MCF 10A (cell line): ENCODE measurements around the gene SPNS3. TPM values are rescaled to one million over a fixed set of nuclear protein-coding genes. Genes with fewer than 3 reads are reported as not detected.

Experiments
- BruUV-seq: library from RNA; stranded (reverse); fragments of 400-500 nt; replicated peaks from 2 replicates; lab custom pipeline; 2021; lab: Mats Ljungman, UMichigan
- CTCF ChIA-PET: fragments of 300-600 bp; sonication (Branson Sonifier 250); formaldehyde crosslinking; extraction: SDS; loops from one replicate; lab custom pipeline; 2021; ENCODE audit warnings: antibody characterized with exemption, inconsistent platforms; lab: Yijun Ruan, JAX
- POLR2A ChIA-PET: fragments of 300-600, 350-650 bp; sonication (Branson Sonifier 250); formaldehyde crosslinking; extraction: SDS; loops from one replicate; lab custom pipeline; 2020; ENCODE audit warnings: antibody characterized with exemption, inconsistent platforms; lab: Yijun Ruan, JAX
- DNase-seq: peaks from one replicate; pipeline ENCODE4 v3.0.0-alpha.2; 2018; ENCODE audit not compliant: unreplicated experiment
- H3K27ac Mint-ChIP-seq: one replicate; pipeline ENCODE4 v1.8.0; 2022; ENCODE audit warnings: mild to moderate bottlenecking, low read depth, mixed read lengths; ENCODE audit not compliant: unreplicated experiment
- H3K27me3 Mint-ChIP-seq: one replicate; pipeline ENCODE4 v1.8.0; 2022; ENCODE audit warnings: mixed read lengths; ENCODE audit not compliant: insufficient read depth, unreplicated experiment
- H3K36me3 Mint-ChIP-seq: one replicate; pipeline ENCODE4 v1.8.0; 2022; ENCODE audit warnings: mild to moderate bottlenecking, moderate library complexity, mixed read lengths; ENCODE audit not compliant: insufficient read depth, unreplicated experiment
- H3K4me1 Mint-ChIP-seq: one replicate; pipeline ENCODE4 v1.8.0; 2022; ENCODE audit warnings: mixed read lengths; ENCODE audit not compliant: insufficient read depth, unreplicated experiment
- H3K4me3 Mint-ChIP-seq: one replicate; pipeline ENCODE4 v1.8.0; 2022; ENCODE audit warnings: mild to moderate bottlenecking, moderate library complexity, mixed read lengths; ENCODE audit not compliant: unreplicated experiment
- H3K9me3 Mint-ChIP-seq: one replicate; pipeline ENCODE4 v1.8.0; 2022; ENCODE audit warnings: mixed read lengths; ENCODE audit not compliant: unreplicated experiment
- CTCF ChIP-seq: fragments of 200-600 bp; IDR thresholded peaks from one replicate; pipeline ENCODE4 v1.8.0; 2022; ENCODE audit warnings: antibody characterized with exemption, mild to moderate bottlenecking; ENCODE audit not compliant: unreplicated experiment
- intact Hi-C: fragments of 100-400 bp; cut with micrococcal nuclease; formaldehyde crosslinking; loops from 2 replicates; pipeline ENCODE4 v1.14.1; 2022
- total RNA-seq: library from RNA; stranded (reverse); gene quantifications from 2 replicates; pipeline ENCODE4 v1.2.3, GENCODE V29; 2022

SPNS3 gene
- total RNA-seq, 1 experiment from 2014 or later = not detected

- peaks cover 8% of the 10 kb centered on the region for H3K9me3 Mint-ChIP-seq
- no peak overlapping the region for H3K4me3 Mint-ChIP-seq
- BruUV-seq = no TSS peak
- no peaks in the 10 kb centered on the region for H3K36me3 Mint-ChIP-seq
- no peaks in the 10 kb centered on the region for H3K27me3 Mint-ChIP-seq
- intact Hi-C loops = no loop called here
- ChIA-PET POLR2A (interaction anchor here (0.6 kb wide), 1 partner anchor 23 kb away, joined by 3 read pairs; no protein-coding TSS in a partner anchor), CTCF (no interaction called here)
- H3K27ac Mint-ChIP-seq = no peak overlapping the region
- DNase-seq = no peak
- H3K4me1 Mint-ChIP-seq = peaks cover 12% of the 10 kb centered on the region
- no peak for TF ChIP-seq CTCF
Measured at GRCh38 chr17:4516735-4517134, 83.0 kb downstream of the SPNS3 start.

DNA sequence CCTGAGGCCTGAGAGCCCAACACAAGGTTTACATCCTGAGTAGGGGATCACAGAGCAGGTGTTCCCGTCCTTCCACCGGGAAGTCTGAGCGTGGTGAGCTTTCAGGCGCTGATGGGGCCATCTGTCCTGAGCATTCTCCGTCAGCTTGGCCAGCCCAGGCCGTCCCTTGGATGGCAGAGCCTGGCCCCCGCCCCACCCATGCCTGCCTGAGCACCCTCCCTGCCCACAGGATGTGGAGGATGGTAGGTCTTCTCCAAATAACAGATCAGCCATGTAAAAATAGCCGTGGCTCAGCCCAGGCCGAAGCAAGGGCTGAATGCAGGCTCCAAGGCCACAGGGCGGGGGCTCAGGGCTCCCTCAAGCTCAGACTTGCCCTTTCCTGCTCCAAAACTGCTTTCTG lies 85.2 kb downstream of the SPNS3 start:
- BruUV-seq = no TSS peak

GRCh38 chr17:4519361-4519788 lies 85.6 kb downstream of the SPNS3 start:
- Mint-ChIP-seq H3K4me1 (peaks cover 12% of the 10 kb centered on the region), H3K27me3 (no peaks in the 10 kb centered on the region), H3K27ac (no peak overlapping the region), H3K9me3 (peaks cover 8% of the 10 kb centered on the region), H3K36me3 (no peaks in the 10 kb centered on the region), H3K4me3 (no peak overlapping the region)
- ChIA-PET POLR2A (interaction anchor here (1.9 kb wide), 1 partner anchor 35 kb away, joined by 4 read pairs; the partner anchor contains the start of gene MYBBP1A), CTCF (interaction anchor here (0.5 to 1.2 kb wide), 4 partner anchors 11 to 660 kb away, joined by 3 read pairs; no protein-coding TSS in a partner anchor)
- no TSS peak for BruUV-seq
- DNase-seq = no peak
- TF ChIP-seq CTCF = no peak
- intact Hi-C loops = no loop called here

More for the DNA sequence above, 85.2 kb downstream of the SPNS3 start:
- no peak for TF ChIP-seq CTCF
- Mint-ChIP-seq H3K4me3 (no peak overlapping the region), H3K9me3 (peaks cover 8% of the 10 kb centered on the region), H3K27ac (no peak overlapping the region), H3K27me3 (no peaks in the 10 kb centered on the region), H3K36me3 (no peaks in the 10 kb centered on the region), H3K4me1 (peaks cover 12% of the 10 kb centered on the region)
- POLR2A ChIA-PET = interaction anchor here (1.9 kb wide), 1 partner anchor 36 kb away, joined by 4 read pairs; the partner anchor contains the start of gene MYBBP1A
- CTCF ChIA-PET = interaction anchor here (0.5 to 1.2 kb wide), 3 partner anchors 47 to 659 kb away, joined by 3 read pairs; no protein-coding TSS in a partner anchor
- intact Hi-C loops = no loop called here
- DNase-seq = no peak

DNA sequence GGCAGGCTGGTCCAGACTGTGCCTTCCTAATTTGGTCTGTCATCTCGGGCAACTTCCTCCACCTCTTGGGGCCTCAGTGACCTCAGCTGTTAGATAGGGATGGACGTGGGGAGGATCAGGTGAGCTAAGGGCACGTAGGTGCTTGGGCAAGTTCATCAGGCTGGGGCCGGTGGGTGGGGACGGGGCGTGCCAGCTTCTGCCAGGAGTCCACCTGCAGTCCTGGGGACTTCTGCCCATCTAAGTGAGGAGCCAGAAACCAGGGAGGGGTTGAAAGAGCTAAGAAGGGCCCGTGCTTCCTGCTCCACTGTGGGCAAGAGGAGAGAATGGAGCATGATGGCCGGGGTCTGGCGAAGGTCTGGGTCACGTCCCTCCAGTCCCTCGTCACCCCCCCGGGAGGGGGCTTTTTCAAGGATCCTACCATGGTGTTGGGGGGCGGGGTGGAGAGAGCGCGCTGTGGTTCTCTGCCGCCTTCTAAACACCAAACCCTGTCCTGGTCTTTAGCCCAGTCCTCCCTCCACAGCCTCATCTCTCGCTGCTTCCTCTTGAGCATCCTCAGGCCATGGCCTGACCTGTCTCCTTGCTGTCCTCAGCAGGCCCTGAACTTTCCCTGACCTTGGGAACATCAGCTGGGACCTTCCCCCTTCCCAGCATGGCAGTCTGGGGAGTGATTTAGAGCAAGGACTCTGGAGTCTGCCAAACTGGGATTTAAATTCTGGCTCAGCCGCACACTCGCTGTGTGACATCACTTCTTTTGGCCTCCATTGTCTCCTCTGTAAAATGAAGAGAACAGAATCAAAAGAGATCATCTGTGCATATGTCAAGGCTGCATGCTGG lies 86.5 kb downstream of the SPNS3 start:
- no TSS peak for BruUV-seq
- Mint-ChIP-seq H3K9me3 (peaks cover 8% of the 10 kb centered on the region), H3K36me3 (no peaks in the 10 kb centered on the region), H3K4me3 (no peak overlapping the region), H3K4me1 (peaks cover 12% of the 10 kb centered on the region), H3K27ac (peak overlapping the region; percentile 69), H3K27me3 (no peaks in the 10 kb centered on the region)
- TF ChIP-seq CTCF = no peak
- DNase-seq = no peak
- CTCF ChIA-PET = interaction anchor here (0.5 to 1.0 kb wide), 3 partner anchors 8 to 106 kb away, joined by 3 read pairs; no protein-coding TSS in a partner anchor
- POLR2A ChIA-PET = interaction anchor here (0.5 to 1.9 kb wide), 6 partner anchors 17 to 353 kb away, joined by 3 to 5 read pairs (median 4); partner anchors contain the start of genes ANKFY1 and MYBBP1A
- intact Hi-C loops = loop anchor here (5.0 kb wide), 2 partner anchors 98 to 313 kb away; no protein-coding TSS in a partner anchor
